Stomach (tissue), 9 donors: ENCODE measurements around the gene TWF2. TPM values are rescaled to one million over a fixed set of nuclear protein-coding genes. Genes with fewer than 3 reads are reported as not detected.
A peak's percentile ranks its signal among the peaks of the same experiment; 100 is the strongest.

Source experiments
- DNase-seq, 2 donors: peaks; one replicate each; pipeline versions ENCODE4 v3.0.0 to v3.0.0-alpha.2; 2013 to 2019
- H3K27ac ChIP-seq, 5 donors: fragments of 200-600 bp in 4 of 5; sonication (generic) in 4 of 5; one replicate each; pipeline ENCODE4 v1.5.1; 2013 to 2019; ENCODE audit warnings: mild to moderate bottlenecking in 1 of 5, moderate library complexity in 1 of 5
- H3K27me3 ChIP-seq, 3 donors: fragments of 200-600 bp; sonication (generic); one replicate each; pipeline ENCODE4 v1.5.1; 2017 to 2019; ENCODE audit warnings: mixed run types in 1 of 3
- H3K36me3 ChIP-seq, 4 donors: fragments of 200-600 bp; sonication (generic); 1 replicate in 3 of 4; 2 replicates in 1 of 4; pipeline ENCODE4 v1.5.1; 2016 to 2019
- H3K4me1 ChIP-seq, 4 donors: fragments of 200-600 bp; sonication (generic); one replicate each; pipeline ENCODE4 v1.5.1; 2016 to 2019
- H3K4me3 ChIP-seq, 4 donors: fragments of 200-600 bp; sonication (generic) in 3 of 4; one replicate each; pipeline ENCODE4 v1.5.1; 2016 to 2019; ENCODE audit warnings: mild to moderate bottlenecking in 1 of 4
- H3K9me3 ChIP-seq, 4 donors: fragments of 200-600 bp; sonication (generic); one replicate each; pipeline ENCODE4 v1.5.1; 2016 to 2019
- EP300 ChIP-seq: sonication (generic); formaldehyde crosslinking; IDR thresholded peaks from one replicate; pipeline ENCODE4 v1.6.1; 2017; ENCODE audit warnings: antibody characterized with exemption
- POLR2A ChIP-seq, 4 donors: fragments of 450-650 bp; IDR thresholded peaks; one replicate each; pipeline ENCODE4 v1.6.1; 2016; ENCODE audit warnings: antibody characterized with exemption in 4 of 4, control low read depth in 2 of 4, mild to moderate bottlenecking in 1 of 4, moderate library complexity in 1 of 4
- POLR2AphosphoS5 ChIP-seq, 3 donors: sonication (generic); formaldehyde crosslinking; IDR thresholded peaks; one replicate each; pipeline ENCODE4 v1.6.1; 2016; ENCODE audit warnings: antibody characterized with exemption in 3 of 3
- WGBS, 5 donors: extraction: QIAGEN DNeasy Blood & Tissue Kit in 3 of 5; methylation state at CpG; one replicate each; pipeline versions ENCODE4 v1.1.5 to v1.1.7; 2013 to 2018; 5-methylcytosine and 5-hydroxymethylcytosine counted together
- intact Hi-C: fragments of 100-400 bp; cut with DNase I; formaldehyde crosslinking; loops from one replicate; pipeline ENCODE4 v1.15.1; 2023; ENCODE audit warnings: low total_unique reads
- polyA plus RNA-seq, 3 donors: library from polyadenylated mRNA; stranded (reverse); fragments of 200-250 nt; gene quantifications; one replicate each; pipeline ENCODE4 v1.2.3, GENCODE V29; 2013
- total RNA-seq, 5 donors: library from RNA; depleted of rRNA; stranded (reverse); fragments of >200 nt; gene quantifications; one replicate each; pipeline versions ENCODE4 v1.1.0 to v1.2.3, GENCODE V29; 2014 to 2016
- TF ChIP-seq, protein P1 (sequence below), 7 experiments: fragments of 450-650 bp in 4 of 7; fragments of 200-600 bp in 3 of 7; sonication (generic) in 3 of 7; IDR thresholded peaks; one replicate each; pipeline ENCODE4 v1.5.1; 2016 to 2019; ENCODE audit warnings: antibody characterized with exemption in 7 of 7, control low read depth in 2 of 7, mild to moderate bottlenecking in 1 of 7
- donor health status: healthy with polysubstance abuse.
- donor health status: Bipolar disorder and iron deficiency.
- donor health status: healthy.

Gene TWF2
- total and polyA plus RNA-seq, 8 donors: 18.7 to 237 (median 40.0) TPM

DNA sequence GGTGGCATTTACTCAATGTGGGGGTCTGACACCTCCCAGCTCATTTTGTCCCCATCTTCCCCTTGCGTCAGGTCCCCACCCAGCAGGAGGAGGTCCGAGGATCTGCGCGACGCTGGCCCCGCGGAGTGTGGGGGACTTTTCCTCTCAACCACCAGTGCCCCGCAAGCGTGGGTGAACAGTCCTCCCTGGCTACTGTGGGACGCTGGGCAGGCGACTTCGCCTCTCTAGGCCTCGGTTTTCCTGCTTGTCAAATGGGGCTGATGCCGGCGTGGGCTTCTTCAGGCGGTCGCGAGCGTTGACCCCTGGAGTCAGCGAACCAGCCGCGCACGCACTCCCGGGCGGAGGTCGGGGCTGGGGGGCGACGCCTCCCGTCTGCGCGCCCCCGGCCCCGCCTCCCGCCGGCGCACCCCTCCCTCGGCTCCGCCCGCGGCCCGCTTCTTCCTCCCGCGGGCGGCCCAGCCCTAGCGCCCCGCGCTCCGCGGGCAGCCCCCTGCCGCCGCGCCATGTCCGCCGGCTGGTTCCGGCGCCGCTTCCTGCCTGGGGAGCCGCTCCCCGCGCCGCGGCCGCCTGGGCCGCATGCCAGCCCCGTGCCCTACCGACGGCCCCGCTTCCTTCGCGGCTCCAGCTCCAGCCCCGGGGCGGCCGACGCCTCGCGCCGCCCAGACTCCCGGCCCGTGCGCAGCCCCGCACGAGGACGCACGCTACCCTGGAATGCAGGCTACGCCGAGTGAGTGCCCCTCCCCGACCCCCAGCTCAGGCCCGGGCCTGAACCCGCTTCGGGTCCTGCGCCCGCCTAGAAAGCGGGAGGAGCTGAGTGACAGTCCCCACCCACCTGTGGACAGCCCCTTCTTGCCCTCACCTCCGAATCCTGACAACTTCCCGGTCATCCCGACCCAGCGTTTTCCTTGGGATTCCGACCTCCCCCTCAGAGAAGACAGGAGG, 6.6 kb upstream of the TWF2 start, which contains the start of gene PPM1M:
Gene PPM1M, plus strand, starts transcription at position 438 of the 942 bp plus-strand sequence. Its CDS starts 66 bp downstream, at position 504.
- Histone ChIP-seq H3K27me3 (no peaks in the 10 kb centered on the region), H3K27ac (peak within 1 kb of the TSS; percentile 71 to 93 (median 89)), H3K36me3 (peaks cover 0 to 32% (median 29%) of the 10 kb centered on the region in 4 donors), H3K9me3 (no peaks in the 10 kb centered on the region), H3K4me3 (peak within 1 kb of the TSS; percentile 59 to 65 (median 62)), H3K4me1 (peaks cover 24 to 49% (median 33%) of the 10 kb centered on the region in 4 donors)
- DNase-seq: peak; percentile 58 to 88
- 1 to 4% (median 2%) methylated on average over 34 to 97 of the region's 98 CpGs for WGBS, 5 donors
- intact Hi-C loops: no loop called here
- no peak for TF ChIP-seq POLR2AphosphoS5 (IDR thresholded peaks at IDR 0.05)
- TF ChIP-seq, protein P1, sequence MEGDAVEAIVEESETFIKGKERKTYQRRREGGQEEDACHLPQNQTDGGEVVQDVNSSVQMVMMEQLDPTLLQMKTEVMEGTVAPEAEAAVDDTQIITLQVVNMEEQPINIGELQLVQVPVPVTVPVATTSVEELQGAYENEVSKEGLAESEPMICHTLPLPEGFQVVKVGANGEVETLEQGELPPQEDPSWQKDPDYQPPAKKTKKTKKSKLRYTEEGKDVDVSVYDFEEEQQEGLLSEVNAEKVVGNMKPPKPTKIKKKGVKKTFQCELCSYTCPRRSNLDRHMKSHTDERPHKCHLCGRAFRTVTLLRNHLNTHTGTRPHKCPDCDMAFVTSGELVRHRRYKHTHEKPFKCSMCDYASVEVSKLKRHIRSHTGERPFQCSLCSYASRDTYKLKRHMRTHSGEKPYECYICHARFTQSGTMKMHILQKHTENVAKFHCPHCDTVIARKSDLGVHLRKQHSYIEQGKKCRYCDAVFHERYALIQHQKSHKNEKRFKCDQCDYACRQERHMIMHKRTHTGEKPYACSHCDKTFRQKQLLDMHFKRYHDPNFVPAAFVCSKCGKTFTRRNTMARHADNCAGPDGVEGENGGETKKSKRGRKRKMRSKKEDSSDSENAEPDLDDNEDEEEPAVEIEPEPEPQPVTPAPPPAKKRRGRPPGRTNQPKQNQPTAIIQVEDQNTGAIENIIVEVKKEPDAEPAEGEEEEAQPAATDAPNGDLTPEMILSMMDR (IDR thresholded peaks at IDR 0.05): no peak
- no peak for TF ChIP-seq POLR2A (IDR thresholded peaks at IDR 0.05)
- no peak for TF ChIP-seq EP300

DNA sequence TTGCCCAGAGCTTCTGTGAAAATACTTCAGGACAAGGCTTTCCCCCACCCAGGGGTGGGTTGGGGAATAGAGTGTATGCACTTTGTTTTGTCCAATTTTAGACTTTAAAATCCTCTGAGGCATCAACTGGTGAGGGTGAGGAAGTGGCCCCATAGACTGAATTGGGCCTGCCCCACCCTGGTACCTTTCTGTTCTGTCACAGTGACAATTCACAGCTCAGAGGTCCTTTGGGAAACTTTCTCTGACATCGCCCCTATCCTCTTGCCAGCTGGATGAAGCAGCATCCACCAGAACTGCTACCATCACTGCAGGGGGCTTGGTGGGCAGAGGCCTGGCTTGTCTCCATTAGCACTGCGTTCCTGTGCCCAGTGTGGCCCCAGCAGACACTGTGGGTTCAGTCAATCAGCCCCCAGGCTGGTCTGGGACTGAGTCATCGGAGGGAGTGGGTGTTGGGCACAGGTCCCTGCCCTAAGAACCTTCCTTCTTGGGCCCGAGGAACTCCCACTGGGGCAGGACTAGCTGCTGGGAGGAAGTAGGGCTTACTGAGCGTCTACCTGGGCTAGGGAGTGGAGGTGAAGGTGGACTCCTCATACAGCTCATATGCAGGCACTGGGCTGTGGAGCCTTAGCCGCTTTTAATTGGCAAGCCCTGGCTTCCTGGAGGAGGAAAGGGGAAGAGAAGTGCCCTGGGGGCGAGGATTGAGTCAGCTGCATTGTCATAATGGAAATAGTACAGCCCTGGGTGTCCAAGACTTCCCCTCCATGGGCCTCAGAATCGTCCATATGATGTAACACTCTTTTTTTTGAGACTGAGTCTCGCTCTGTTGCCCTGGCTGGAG, 5.1 kb upstream of the TWF2 start:
- Histone ChIP-seq H3K9me3 (no peaks in the 10 kb centered on the region), H3K27ac (peak overlapping the region in 4 of 5 donors; percentile 80 to 93 (median 90)), H3K36me3 (peaks cover 0 to 16% (median 13%) of the 10 kb centered on the region in 4 donors), H3K4me1 (peaks cover 36 to 62% (median 46%) of the 10 kb centered on the region in 4 donors), H3K4me3 (no peak overlapping the region), H3K27me3 (no peaks in the 10 kb centered on the region)
- intact Hi-C loops: no loop called here
- peak in 1 of 2 donors; percentile 42 for DNase-seq
- 74 to 85% (median 78%) methylated on average over 7 to 9 of the region's 9 CpGs for whole genome bisulfite sequencing, 5 donors
- no peak for TF ChIP-seq POLR2AphosphoS5 (IDR thresholded peaks at IDR 0.05)

DNA sequence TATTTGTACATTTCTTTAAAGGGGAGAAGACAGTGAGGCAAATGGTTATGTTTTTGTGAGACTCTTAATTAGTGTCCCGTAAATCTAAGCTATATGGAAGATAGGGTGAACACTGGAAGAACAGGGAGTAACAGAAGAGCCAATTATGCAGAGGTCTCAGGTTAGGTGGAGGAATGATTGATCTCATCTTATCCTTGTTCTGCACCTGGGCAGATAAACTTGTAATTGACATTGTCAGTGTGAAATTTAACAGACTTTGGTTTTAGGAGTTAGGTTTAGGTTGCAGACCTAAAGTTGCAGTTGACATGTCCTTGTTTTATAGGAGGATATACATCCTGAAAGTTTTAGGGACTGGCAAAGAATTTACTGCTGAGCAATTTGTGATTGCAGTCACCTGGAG, 3.1 kb upstream of the TWF2 start:
- Histone ChIP-seq H3K4me1 (peaks cover 49 to 68% (median 59%) of the 10 kb centered on the region in 4 donors), H3K27me3 (no peaks in the 10 kb centered on the region), H3K4me3 (no peak overlapping the region), H3K27ac (no peak overlapping the region), H3K36me3 (no peaks in the 10 kb centered on the region), H3K9me3 (no peaks in the 10 kb centered on the region)
- 80 to 86% (median 85%) methylated on average over 1 of the region's 1 CpG for WGBS, 5 donors
- TF ChIP-seq, protein P1 (IDR thresholded peaks at IDR 0.05): no peak
- TF ChIP-seq POLR2AphosphoS5 (IDR thresholded peaks at IDR 0.05) (no peak), EP300 (no peak), POLR2A (IDR thresholded peaks at IDR 0.05) (no peak)
- intact Hi-C loops: no loop called here
- no peak for DNase-seq

DNA sequence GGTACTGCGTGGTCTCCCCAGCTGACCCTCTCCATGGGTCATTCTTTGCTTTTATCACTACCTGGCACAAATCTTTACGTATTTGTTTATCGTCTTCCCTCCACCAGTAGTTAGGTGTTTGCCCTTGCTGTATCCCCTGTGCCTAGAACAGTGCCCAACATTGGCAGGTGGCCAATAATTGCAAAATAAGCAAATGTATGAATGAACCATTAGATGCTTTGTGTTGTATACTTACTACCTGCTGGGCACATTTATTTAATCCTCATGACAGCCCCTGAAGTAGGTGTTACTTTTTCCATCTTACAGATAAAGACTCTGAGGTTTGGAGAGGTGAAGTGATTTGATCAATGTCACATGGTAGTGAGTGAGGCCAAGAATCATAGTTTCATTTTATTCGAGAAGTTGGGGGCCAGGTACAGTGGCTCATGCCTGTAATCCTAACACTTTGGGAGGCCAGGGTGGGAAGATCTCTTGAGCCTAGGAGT, 2.0 kb upstream of the TWF2 start:
- TF ChIP-seq EP300 (no peak), POLR2AphosphoS5 (IDR thresholded peaks at IDR 0.05) (no peak), POLR2A (IDR thresholded peaks at IDR 0.05) (no peak)
- TF ChIP-seq, protein P1 (IDR thresholded peaks at IDR 0.05): no peak
- peaks cover 49 to 68% (median 60%) of the 10 kb centered on the region in 4 donors for H3K4me1 ChIP-seq
- 77 to 87% (median 79%) methylated on average over 4 of the region's 4 CpGs for WGBS, 5 donors
- intact Hi-C loops: no loop called here
- H3K27me3 ChIP-seq: no peaks in the 10 kb centered on the region
- H3K9me3 ChIP-seq: no peaks in the 10 kb centered on the region
- H3K4me3 ChIP-seq: no peak overlapping the region
- peak in 1 of 2 donors; percentile 5 for DNase-seq
- H3K27ac ChIP-seq: peak overlapping the region in 3 of 5 donors; percentile 93
- no peaks in the 10 kb centered on the region for H3K36me3 ChIP-seq
